OCI-LY7 (cell line): ENCODE measurements around the gene WSB1.

Experiments
- EZH2phosphoT487 ChIP-seq: fragments of 200-600 bp; sonication (generic); IDR thresholded peaks from 2 replicates; pipeline ENCODE4 v1.6.1; 2018; ENCODE audit warnings: low read depth, borderline replicate concordance, mild to moderate bottlenecking, mixed run types, antibody characterized with exemption, low read length, moderate library complexity, mixed read lengths
- TF ChIP-seq, protein P1 (sequence below): fragments of 200-600 bp; sonication (generic); conservative IDR thresholded peaks from 2 replicates; pipeline ENCODE4 v1.5.1; 2014; ENCODE audit warnings: mild to moderate bottlenecking, antibody characterized with exemption, low read length, moderate library complexity, mixed read lengths

DNA sequence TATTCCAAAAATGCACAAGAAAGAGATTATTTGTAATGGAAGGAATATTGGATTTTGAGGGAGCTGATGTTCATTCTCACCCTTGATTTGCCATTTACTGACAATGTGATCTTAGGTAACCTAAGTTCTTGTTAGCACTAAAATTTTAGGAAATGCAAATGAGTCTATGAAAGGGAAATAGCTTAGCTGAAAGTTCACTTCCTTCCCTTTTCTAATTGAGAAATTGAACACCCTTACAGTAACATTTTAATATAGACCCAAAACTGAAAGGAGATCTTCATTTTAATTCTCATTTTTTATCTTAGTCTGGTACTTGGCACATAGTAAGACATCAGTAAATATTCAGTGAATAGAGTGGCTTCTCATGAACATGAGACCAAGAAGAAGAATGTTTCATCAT lies 10.9 kb upstream of the WSB1 start:
- TF ChIP-seq, protein P1, sequence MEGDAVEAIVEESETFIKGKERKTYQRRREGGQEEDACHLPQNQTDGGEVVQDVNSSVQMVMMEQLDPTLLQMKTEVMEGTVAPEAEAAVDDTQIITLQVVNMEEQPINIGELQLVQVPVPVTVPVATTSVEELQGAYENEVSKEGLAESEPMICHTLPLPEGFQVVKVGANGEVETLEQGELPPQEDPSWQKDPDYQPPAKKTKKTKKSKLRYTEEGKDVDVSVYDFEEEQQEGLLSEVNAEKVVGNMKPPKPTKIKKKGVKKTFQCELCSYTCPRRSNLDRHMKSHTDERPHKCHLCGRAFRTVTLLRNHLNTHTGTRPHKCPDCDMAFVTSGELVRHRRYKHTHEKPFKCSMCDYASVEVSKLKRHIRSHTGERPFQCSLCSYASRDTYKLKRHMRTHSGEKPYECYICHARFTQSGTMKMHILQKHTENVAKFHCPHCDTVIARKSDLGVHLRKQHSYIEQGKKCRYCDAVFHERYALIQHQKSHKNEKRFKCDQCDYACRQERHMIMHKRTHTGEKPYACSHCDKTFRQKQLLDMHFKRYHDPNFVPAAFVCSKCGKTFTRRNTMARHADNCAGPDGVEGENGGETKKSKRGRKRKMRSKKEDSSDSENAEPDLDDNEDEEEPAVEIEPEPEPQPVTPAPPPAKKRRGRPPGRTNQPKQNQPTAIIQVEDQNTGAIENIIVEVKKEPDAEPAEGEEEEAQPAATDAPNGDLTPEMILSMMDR, result no peak
- TF ChIP-seq EZH2phosphoT487, result no peak
